AG09309 (cell line): ENCODE results near the gene SLC13A2.

Source experiments
- DNase-seq: peaks from one replicate; pipeline ENCODE4 v3.0.0-alpha.2; 2010; ENCODE audit warnings: low read depth
- H3K4me3 ChIP-seq: 2 replicates; pipeline ENCODE4 v1.5.1; 2011; ENCODE audit warnings: mild to moderate bottlenecking, low read depth, low read length, moderate library complexity; ENCODE audit not compliant: control insufficient read depth
- TF ChIP-seq, protein P1 (sequence below): IDR thresholded peaks from 2 replicates; pipeline ENCODE4 v1.5.1; 2011; ENCODE audit warnings: mild to moderate bottlenecking, low read depth, low read length, inconsistent platforms; ENCODE audit not compliant: insufficient read depth, control insufficient read depth; ENCODE audit errors: missing control alignments

The SLC13A2 gene

DNA sequence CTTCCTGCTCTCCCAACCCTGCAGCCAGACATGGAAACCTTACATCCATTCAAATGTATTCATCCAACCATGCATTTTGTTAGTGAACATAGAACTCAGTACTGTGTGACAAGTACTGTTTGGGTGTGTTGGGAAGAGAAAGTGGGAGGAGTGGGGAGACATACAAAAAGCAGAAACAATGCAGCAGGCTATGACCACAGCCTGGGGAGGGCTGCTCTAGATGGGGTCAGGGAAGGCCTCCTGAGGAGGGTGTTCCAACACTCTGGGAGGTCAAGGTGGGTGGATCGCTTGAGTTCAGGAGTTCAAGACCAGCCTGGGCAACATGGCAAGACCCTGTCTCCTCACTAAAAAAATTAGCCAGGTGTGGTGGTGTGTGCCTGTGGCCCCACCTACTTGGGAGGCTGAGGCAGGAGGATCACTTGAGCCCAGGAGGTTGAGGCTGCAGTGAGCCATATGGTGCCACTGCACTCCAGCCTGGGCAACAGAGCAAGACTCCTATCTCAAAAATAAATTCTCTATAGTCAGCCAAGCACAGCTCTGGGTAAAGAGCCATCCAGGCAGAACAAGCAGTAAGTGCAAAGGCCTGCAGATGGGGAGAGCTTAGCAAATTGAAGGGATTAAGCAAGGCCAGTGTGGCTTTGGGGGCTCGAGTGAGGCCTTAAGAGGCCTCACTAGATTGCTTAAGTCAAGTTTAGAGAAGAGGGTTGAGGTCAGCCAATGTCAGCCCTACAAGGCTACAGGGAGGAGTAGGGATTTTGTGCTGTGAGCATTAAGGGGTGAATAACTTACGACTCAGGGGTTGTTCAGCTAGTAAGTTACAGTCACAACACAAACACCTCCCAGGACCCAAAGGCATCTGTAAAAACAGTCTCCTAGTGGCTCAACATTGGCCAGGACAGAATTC, 5.5 kb downstream of the SLC13A2 start:
- no peak overlapping the region for H3K4me3 ChIP-seq
- TF ChIP-seq, protein P1, sequence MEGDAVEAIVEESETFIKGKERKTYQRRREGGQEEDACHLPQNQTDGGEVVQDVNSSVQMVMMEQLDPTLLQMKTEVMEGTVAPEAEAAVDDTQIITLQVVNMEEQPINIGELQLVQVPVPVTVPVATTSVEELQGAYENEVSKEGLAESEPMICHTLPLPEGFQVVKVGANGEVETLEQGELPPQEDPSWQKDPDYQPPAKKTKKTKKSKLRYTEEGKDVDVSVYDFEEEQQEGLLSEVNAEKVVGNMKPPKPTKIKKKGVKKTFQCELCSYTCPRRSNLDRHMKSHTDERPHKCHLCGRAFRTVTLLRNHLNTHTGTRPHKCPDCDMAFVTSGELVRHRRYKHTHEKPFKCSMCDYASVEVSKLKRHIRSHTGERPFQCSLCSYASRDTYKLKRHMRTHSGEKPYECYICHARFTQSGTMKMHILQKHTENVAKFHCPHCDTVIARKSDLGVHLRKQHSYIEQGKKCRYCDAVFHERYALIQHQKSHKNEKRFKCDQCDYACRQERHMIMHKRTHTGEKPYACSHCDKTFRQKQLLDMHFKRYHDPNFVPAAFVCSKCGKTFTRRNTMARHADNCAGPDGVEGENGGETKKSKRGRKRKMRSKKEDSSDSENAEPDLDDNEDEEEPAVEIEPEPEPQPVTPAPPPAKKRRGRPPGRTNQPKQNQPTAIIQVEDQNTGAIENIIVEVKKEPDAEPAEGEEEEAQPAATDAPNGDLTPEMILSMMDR: no peak
- no peak for DNase-seq

DNA sequence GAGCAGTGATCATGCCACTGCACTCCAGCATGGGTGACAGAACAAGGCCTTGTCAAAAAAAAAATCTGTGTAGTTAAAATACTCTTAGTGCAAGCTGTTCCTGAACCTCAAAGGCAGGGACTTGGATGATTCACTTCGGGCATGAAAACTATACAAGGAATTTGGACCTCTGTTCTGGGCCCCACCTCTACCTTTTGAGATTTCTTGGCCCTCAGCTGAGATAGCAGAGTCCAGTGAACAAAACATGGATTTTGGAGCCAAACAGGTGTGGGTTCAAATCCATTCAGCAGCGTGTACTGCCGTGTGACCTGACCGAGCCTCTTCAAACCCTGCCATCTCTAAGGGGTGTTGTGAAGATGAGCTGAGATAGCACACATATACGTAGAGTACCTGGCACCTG, 6.8 kb downstream of the SLC13A2 start:
- no peak for DNase-seq
- TF ChIP-seq, protein P1: no peak
- H3K4me3 ChIP-seq: no peak overlapping the region

DNA sequence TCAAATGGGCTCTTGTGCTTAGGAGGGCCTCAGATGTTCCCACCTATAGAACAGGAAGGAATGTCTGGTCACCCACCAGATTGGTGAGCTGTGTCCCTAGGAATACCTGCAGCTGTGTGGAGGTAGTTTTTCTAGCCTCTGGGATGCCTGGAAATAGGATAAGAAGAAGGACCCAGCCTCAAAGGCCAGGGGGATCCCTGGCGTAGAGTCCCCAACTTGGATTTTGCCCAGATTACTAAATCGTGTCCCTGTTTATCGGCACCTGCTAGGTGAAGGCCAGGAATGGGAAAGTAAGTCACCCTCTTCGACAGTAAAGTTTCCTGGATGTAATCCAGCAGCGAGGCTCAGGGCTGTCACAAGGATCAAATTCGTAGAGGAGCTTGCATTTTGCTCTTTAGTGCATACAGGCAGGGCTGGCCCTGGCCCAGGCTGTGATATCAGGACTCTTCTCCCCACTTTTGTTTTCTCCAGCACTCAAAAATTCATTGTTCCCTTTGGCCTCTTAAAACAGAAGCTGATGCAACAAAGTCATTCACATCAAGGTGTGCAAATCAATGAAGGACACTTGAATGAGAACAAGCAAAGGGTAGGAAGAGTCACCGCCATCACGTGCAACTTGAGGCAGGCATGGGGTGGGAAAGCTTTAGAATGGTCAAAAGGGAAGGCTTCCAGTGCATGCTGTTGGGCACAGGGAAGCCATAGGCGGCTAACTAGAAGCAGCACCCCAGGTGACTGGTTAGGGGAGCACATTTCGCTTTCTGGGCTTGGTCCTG, 7.5 kb downstream of the SLC13A2 start:
- TF ChIP-seq, protein P1: no peak
- no peak overlapping the region for H3K4me3 ChIP-seq
- no peak for DNase-seq

DNA sequence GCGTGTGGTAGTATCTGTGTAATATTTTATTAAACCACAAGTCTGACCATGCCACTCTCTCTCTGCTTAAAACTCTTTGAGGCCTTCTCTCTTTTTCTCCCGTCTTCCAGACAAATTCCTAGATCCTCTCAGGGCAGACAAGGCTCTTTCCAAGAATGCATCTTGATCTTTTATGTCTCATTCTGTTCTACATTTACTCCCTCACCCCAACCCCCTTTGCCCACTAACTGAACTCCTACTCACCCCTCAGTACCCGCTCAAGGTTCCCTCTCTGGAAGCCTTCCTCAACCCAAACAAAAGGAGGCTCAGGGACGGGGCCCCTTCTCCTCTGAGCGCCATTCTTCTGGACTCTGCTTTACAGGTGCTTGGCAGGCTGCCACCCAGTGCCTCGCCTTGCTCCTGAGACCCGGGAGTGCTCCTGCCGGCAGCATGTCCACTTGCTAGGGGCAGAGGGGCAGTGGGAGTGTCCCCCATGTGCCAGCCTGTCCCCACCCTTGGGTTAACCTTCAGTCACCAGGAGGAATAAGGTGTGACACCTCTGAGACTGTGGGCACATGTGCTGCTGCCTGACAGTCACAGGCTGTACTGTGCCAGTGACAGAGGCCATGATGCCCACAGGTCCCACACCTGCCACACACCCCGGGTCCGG, 9.2 kb downstream of the SLC13A2 start:
- TF ChIP-seq, protein P1: no peak
- H3K4me3 ChIP-seq: no peak overlapping the region
- DNase-seq: no peak

DNA sequence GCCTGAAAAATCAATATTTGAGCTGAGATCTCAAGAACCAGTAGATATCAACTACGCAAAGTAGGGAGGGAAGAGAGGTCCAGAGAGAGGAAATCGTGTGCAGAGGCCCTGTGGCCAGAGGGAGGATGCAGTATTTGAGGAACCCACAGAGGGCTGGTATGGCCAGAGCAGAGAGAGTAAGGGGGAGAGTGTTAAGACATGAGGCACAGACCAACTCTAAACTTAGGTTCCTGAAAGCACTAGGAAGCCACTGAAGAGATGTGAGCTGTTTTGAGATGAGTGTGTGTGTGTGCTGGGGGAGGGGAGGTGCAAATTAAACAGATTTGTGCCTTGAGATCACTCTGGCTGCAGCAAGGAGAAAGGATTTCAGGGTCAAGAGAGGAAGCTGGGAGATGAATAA, 10.9 kb downstream of the SLC13A2 start:
- TF ChIP-seq, protein P1: no peak
- no peak overlapping the region for H3K4me3 ChIP-seq
- no peak for DNase-seq

DNA sequence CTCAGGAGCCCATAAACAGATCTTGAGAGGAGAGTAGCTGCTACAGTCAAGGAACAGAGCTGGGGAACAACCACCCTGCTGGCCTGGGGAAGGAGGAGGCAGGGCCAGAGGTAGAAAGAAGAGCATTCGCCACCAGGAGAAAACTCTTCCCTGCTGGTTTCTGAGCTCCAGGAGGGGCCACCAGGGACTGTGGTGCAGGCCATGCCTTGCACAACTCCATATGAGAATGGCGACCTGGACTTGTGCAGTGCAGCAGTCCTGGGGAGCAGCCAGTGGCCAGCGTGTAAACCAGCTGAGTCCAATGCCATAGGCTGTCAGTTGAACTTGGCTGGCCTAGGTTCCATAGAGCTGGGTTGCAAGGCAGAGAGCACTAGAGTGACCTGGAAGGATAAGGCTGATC, 11.6 kb downstream of the SLC13A2 start:
- no peak for DNase-seq
- no peak overlapping the region for H3K4me3 ChIP-seq
- TF ChIP-seq, protein P1: no peak
